GM20000 (cell line): ENCODE measurements around the gene CLDN18.
A peak's percentile ranks its signal among the peaks of the same experiment; 100 is the strongest.

Source experiments
- DNase-seq: peaks from one replicate; pipeline ENCODE4 v3.0.0; 2012; ENCODE audit warnings: low spot score
- TF ChIP-seq, protein P1 (sequence below): IDR thresholded peaks from 2 replicates; pipeline ENCODE4 v1.5.1; 2012; ENCODE audit warnings: mild to moderate bottlenecking, control low read depth; ENCODE audit errors: extremely low read depth, missing control alignments

Gene CLDN18

GRCh38 chr3:138049157-138049919, 39.4 kb downstream of the CLDN18 start:
- TF ChIP-seq, protein P1, sequence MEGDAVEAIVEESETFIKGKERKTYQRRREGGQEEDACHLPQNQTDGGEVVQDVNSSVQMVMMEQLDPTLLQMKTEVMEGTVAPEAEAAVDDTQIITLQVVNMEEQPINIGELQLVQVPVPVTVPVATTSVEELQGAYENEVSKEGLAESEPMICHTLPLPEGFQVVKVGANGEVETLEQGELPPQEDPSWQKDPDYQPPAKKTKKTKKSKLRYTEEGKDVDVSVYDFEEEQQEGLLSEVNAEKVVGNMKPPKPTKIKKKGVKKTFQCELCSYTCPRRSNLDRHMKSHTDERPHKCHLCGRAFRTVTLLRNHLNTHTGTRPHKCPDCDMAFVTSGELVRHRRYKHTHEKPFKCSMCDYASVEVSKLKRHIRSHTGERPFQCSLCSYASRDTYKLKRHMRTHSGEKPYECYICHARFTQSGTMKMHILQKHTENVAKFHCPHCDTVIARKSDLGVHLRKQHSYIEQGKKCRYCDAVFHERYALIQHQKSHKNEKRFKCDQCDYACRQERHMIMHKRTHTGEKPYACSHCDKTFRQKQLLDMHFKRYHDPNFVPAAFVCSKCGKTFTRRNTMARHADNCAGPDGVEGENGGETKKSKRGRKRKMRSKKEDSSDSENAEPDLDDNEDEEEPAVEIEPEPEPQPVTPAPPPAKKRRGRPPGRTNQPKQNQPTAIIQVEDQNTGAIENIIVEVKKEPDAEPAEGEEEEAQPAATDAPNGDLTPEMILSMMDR = no peak
- no peak for DNase-seq

- DNase-seq = peak; percentile 54
- TF ChIP-seq, protein P1 = peak; percentile 81
Measured at GRCh38 chr3:138051947-138052802, 42.2 kb downstream of the CLDN18 start.

- TF ChIP-seq, protein P1 = no peak
- no peak for DNase-seq
Measured at GRCh38 chr3:138054057-138054456, 44.1 kb downstream of the CLDN18 start.

DNA sequence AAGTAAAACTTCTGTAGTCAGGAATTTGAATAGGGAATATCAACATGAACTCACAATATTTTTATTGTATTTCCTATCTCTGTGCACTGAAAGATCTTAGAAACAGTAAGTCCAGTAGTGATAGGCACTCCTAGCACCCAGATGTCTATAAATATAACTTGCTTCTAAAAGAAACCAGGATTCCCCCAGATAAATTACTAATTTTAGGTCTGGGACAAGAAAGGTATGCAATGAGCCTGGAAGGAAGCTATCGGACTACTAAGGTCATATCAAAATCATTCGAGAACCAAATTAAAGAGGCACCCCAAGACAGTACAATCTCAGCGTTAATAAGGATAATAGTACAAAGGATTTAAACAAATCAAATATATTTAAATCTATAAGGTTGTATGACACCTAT, 47.4 kb downstream of the CLDN18 start:
- DNase-seq = no peak
- TF ChIP-seq, protein P1 = no peak

DNA sequence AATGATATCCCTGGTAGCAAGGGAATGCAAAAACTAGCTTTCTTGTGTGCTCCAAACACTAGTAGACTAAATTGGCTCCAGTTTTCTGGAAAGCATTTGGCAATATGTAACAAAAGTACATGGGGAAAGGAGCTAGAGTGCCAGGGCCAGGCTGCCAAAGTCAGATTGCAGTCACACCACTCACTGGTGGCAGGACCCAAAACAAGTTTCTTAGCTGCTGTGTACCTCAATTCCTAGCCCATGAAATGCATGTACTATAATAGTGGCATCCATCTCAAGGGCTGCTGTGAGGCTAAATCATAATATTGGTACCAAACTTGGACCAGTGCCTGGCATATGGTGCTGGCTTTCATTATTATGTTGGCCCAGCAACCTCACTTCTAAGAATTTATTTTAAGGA, 49.3 kb downstream of the CLDN18 start:
- TF ChIP-seq, protein P1 = no peak
- no peak for DNase-seq

DNA sequence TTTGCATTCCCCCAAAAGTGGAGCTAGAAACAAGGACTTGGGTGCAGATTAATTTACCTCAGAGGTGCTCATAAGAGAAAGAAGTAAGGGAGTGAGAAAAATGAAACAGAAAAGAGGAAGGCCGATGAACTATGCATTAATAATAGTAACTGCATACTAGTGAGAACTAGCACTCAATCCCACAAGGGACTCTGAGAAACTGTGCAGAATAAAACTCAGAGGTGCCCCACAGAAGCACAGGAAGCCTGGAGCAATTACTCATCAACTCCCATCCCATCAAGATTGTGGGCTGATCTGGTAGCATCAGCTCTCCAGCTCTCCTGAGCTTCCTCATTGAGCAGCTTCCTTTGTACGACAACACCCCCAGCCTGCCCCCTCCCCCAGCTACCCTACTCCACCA, 50.8 kb downstream of the CLDN18 start:
- DNase-seq = no peak
- TF ChIP-seq, protein P1 = no peak

GRCh38 chr3:138062037-138062436, 52.1 kb downstream of the CLDN18 start:
- no peak for DNase-seq
- TF ChIP-seq, protein P1 = no peak
